Fibroblast of lung (primary cell): ENCODE measurements around the gene TMEM154.

Experiments
- EZH2 ChIP-seq: IDR thresholded peaks from 2 replicates; pipeline ENCODE4 v1.5.1; 2012; ENCODE audit warnings: low read length, control low read depth, mild to moderate bottlenecking; ENCODE audit errors: missing control alignments
- TF ChIP-seq, protein P1 (sequence below), 2 donors: IDR thresholded peaks in 1 of 2; conservative IDR thresholded peaks in 1 of 2; 1 replicate in 1 of 2; 2 replicates in 1 of 2; pipeline ENCODE4 v1.5.1; 2011 to 2012; ENCODE audit warnings: low read length in 2 of 2, control low read depth in 1 of 2, inconsistent platforms in 1 of 2, low read depth in 1 of 2, mild to moderate bottlenecking in 1 of 2

DNA sequence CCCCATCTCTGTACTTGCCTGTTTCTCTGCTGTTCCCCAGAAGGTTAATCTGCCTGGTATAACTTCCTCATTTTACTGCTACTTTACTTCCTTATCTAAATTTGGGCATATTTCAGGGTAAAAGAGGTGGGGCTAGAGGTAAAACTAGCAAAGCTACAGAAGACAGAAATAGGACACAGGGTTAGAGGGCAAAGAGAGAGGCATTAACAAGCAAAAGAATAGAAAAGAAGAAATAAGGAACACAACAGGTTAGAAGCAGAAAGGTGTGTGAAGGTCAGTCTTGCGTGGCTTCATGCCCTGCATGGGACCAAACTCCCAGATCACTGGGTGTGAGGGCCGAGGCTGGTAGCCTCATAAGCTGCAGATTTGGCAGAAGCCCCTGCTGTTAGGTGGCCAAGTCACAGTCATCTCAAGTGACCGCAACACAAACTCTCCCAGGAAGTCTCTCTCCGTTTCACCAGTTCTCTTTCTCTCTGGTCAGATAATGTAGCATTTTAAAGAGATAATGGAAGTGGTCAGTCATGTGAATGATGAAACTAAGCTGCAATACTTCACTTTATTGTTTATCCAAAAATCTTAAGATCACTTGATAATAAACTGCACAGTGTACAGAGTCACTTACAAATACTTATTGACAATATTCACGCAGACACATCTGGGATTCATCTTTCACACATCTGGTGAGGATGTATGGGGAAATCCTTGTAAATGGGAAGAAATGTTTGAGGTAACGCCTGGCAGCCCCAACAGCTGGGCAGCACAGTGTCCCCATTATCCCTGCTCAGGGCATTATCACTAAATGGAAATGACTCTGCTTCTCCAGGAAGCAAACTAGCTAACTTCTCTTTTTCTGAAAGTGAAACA lies 16.4 kb downstream of the TMEM154 start:
- TF ChIP-seq, protein P1, sequence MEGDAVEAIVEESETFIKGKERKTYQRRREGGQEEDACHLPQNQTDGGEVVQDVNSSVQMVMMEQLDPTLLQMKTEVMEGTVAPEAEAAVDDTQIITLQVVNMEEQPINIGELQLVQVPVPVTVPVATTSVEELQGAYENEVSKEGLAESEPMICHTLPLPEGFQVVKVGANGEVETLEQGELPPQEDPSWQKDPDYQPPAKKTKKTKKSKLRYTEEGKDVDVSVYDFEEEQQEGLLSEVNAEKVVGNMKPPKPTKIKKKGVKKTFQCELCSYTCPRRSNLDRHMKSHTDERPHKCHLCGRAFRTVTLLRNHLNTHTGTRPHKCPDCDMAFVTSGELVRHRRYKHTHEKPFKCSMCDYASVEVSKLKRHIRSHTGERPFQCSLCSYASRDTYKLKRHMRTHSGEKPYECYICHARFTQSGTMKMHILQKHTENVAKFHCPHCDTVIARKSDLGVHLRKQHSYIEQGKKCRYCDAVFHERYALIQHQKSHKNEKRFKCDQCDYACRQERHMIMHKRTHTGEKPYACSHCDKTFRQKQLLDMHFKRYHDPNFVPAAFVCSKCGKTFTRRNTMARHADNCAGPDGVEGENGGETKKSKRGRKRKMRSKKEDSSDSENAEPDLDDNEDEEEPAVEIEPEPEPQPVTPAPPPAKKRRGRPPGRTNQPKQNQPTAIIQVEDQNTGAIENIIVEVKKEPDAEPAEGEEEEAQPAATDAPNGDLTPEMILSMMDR (conservative IDR thresholded peaks at IDR 0.05 in 1 of 2, IDR thresholded peaks at IDR 0.05 in 1 of 2; ENCODE audit: low read depth in 1 of 2, low read length in 2 of 2): no peak
- no peak for TF ChIP-seq EZH2
